ENCODE results near the gene RXYLT1.
"Not testable (repeated sequence)": the region's sequence is repeated elsewhere in the genome, so short reads cannot be mapped to it uniquely, and the experiment has no call there.

The RXYLT1 gene

DNA sequence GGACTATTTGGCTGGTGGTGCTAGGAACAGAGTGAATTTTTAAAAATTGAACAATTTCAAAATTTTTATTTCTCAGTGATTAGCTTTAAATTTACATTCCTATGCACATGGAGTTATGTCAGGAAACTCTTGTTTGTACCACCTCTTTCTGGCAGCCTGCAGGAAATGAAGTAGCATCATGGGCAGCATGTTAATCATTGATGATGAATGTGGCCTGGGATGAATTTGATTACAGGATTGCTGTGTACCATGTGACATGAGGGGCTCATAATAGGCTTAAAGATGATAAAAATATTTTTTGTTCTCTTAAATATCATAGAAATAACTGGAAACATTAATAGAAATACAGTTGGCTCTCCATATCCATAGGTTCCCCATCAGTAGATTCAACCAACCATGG is 32.6 kb upstream of the RXYLT1 start:
- H2AFZ ChIP-seq (ENCODE audit: low read depth, low read length, severe bottlenecking); H3K36me3 ChIP-seq (ENCODE audit: low read length); H3K79me2 ChIP-seq (ENCODE audit: insufficient read depth, low read length); H3K9me2 ChIP-seq (replicated peaks; ENCODE audit: insufficient read depth, low read length); H4K20me1 ChIP-seq (ENCODE audit: low read depth, low read length); H3K4me2 ChIP-seq (ENCODE audit: low read depth, low read length, poor library complexity, severe bottlenecking); H3K27ac ChIP-seq (ENCODE audit: low read depth, low read length); H3K4me3 ChIP-seq (ENCODE audit: insufficient read depth, low read length, poor library complexity, severe bottlenecking); H3K9ac ChIP-seq (ENCODE audit: low read length); H3F3A ChIP-seq (ENCODE audit: insufficient read depth); H3K27me3 ChIP-seq (ENCODE audit: low read length); H3K9me3 ChIP-seq (ENCODE audit: insufficient read depth, low read length): not testable (repeated sequence)

DNA sequence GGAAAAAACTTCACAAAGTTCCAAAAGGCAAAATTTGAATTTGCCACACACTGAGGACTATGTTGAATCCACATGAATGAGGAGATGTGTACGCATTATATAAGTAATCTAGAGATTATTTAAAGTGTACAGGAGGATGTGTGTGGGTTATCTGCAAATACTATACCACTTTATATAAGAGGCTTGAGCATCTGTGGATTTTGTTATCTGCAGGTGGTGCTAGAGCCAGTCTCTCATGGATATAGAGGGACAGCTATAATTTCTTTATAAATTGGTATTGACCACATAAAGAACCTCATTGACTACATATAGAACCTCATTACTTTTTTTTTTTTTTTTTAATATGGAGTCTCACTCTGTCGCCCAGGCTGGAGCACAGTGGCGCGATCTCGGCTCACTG is 32.2 kb upstream of the RXYLT1 start:
- Histone ChIP-seq H3K4me3 (ENCODE audit: insufficient read depth, low read length, poor library complexity, severe bottlenecking) (no peak overlapping the region), H3K9me3 (ENCODE audit: insufficient read depth, low read length) (no peaks in the 10 kb centered on the region), H4K20me1 (ENCODE audit: low read depth, low read length) (no peaks in the 10 kb centered on the region), H3K27me3 (ENCODE audit: low read length) (no peaks in the 10 kb centered on the region), H3K36me3 (ENCODE audit: low read length) (no peaks in the 10 kb centered on the region), H3F3A (ENCODE audit: insufficient read depth) (no peaks in the 10 kb centered on the region), H3K9me2 (replicated peaks; ENCODE audit: insufficient read depth, low read length) (no peaks in the 10 kb centered on the region), H2AFZ (ENCODE audit: low read depth, low read length, severe bottlenecking) (no peak overlapping the region), H3K4me2 (ENCODE audit: low read depth, low read length, poor library complexity, severe bottlenecking) (no peak overlapping the region), H3K27ac (ENCODE audit: low read depth, low read length) (no peak overlapping the region), H3K79me2 (ENCODE audit: insufficient read depth, low read length) (no peaks in the 10 kb centered on the region), H3K9ac (ENCODE audit: low read length) (no peak overlapping the region)
- TF ChIP-seq, protein P1, sequence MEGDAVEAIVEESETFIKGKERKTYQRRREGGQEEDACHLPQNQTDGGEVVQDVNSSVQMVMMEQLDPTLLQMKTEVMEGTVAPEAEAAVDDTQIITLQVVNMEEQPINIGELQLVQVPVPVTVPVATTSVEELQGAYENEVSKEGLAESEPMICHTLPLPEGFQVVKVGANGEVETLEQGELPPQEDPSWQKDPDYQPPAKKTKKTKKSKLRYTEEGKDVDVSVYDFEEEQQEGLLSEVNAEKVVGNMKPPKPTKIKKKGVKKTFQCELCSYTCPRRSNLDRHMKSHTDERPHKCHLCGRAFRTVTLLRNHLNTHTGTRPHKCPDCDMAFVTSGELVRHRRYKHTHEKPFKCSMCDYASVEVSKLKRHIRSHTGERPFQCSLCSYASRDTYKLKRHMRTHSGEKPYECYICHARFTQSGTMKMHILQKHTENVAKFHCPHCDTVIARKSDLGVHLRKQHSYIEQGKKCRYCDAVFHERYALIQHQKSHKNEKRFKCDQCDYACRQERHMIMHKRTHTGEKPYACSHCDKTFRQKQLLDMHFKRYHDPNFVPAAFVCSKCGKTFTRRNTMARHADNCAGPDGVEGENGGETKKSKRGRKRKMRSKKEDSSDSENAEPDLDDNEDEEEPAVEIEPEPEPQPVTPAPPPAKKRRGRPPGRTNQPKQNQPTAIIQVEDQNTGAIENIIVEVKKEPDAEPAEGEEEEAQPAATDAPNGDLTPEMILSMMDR (IDR thresholded peaks at IDR 0.05; ENCODE audit: insufficient read depth, low read length, poor library complexity, severe bottlenecking) = no peak
- TF ChIP-seq EZH2phosphoT487 (conservative IDR thresholded peaks at IDR 0.05; ENCODE audit: low read length) = no peak

DNA sequence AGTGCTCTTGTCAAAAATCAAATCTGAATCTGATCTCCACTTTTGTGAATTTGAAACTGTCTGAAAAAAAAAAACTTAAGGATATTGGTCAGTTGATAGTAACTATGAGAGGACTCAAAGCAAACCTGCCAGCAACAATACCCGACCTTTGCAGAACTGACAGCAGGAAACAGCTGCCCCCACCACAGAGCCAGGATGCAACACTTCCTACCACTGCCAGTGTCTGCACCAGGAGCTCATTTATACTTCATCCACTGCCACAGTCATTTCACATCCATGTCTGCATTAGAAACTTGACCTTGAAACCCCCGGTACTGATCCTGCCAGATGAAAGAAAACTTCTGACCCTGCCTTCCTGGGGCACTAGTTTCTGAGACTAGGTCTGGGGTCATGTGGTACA is 27.4 kb upstream of the RXYLT1 start:
- no peak for TF ChIP-seq EZH2phosphoT487 (conservative IDR thresholded peaks at IDR 0.05; ENCODE audit: low read length)
- TF ChIP-seq, protein P1 (IDR thresholded peaks at IDR 0.05; ENCODE audit: insufficient read depth, low read length, poor library complexity, severe bottlenecking) = no peak
- Histone ChIP-seq H3K4me3 (ENCODE audit: insufficient read depth, low read length, poor library complexity, severe bottlenecking) (no peak overlapping the region), H4K20me1 (ENCODE audit: low read depth, low read length) (no peaks in the 10 kb centered on the region), H3K4me2 (ENCODE audit: low read depth, low read length, poor library complexity, severe bottlenecking) (no peak overlapping the region), H3K27me3 (ENCODE audit: low read length) (no peaks in the 10 kb centered on the region), H3K27ac (ENCODE audit: low read depth, low read length) (no peak overlapping the region), H3K9me2 (replicated peaks; ENCODE audit: insufficient read depth, low read length) (no peaks in the 10 kb centered on the region), H3F3A (ENCODE audit: insufficient read depth) (no peaks in the 10 kb centered on the region), H3K9me3 (ENCODE audit: insufficient read depth, low read length) (no peaks in the 10 kb centered on the region), H2AFZ (ENCODE audit: low read depth, low read length, severe bottlenecking) (no peak overlapping the region), H3K79me2 (ENCODE audit: insufficient read depth, low read length) (no peaks in the 10 kb centered on the region), H3K36me3 (ENCODE audit: low read length) (no peaks in the 10 kb centered on the region), H3K9ac (ENCODE audit: low read length) (no peak overlapping the region)

DNA sequence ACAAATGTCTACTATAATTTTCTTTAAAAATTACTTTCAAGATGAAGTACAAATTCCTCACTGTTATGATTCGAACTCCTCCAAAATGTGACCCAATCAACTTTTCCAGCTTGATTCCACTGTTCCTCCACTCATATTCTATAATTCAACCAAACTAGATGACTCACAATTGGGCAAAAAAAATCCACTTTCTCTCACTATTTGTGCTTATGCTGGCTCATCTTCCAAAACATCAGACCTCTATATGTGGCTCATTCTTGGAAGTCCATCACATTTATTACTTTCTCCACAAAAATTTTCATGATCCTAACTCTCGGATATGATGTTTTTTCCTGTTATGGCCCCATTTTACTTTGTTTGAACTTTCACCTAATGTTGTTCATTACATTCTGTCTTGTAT is 26.9 kb upstream of the RXYLT1 start:
- Histone ChIP-seq H3K9me2 (replicated peaks; ENCODE audit: insufficient read depth, low read length) (no peaks in the 10 kb centered on the region), H4K20me1 (ENCODE audit: low read depth, low read length) (no peaks in the 10 kb centered on the region), H3K4me3 (ENCODE audit: insufficient read depth, low read length, poor library complexity, severe bottlenecking) (no peak overlapping the region), H3K9ac (ENCODE audit: low read length) (no peak overlapping the region), H3F3A (ENCODE audit: insufficient read depth) (no peaks in the 10 kb centered on the region), H2AFZ (ENCODE audit: low read depth, low read length, severe bottlenecking) (no peak overlapping the region), H3K27me3 (ENCODE audit: low read length) (no peaks in the 10 kb centered on the region), H3K9me3 (ENCODE audit: insufficient read depth, low read length) (no peaks in the 10 kb centered on the region), H3K4me2 (ENCODE audit: low read depth, low read length, poor library complexity, severe bottlenecking) (no peak overlapping the region), H3K79me2 (ENCODE audit: insufficient read depth, low read length) (no peaks in the 10 kb centered on the region), H3K36me3 (ENCODE audit: low read length) (no peaks in the 10 kb centered on the region), H3K27ac (ENCODE audit: low read depth, low read length) (no peak overlapping the region)
- TF ChIP-seq, protein P1 (IDR thresholded peaks at IDR 0.05; ENCODE audit: insufficient read depth, low read length, poor library complexity, severe bottlenecking) = no peak
- TF ChIP-seq EZH2phosphoT487 (conservative IDR thresholded peaks at IDR 0.05; ENCODE audit: low read length) = no peak
